Activated naive CD8-positive, alpha-beta T cell treated with anti-CD3 and anti-CD28 coated beads, Interleukin-2, amount 50 U/mL, for 16 hours (primary cell): ENCODE results near the gene LDLRAD4.

ENCODE experiments used
- DNase-seq: peaks from one replicate; pipeline ENCODE4 v3.0.0-alpha.2; 2020; ENCODE audit warnings: low read depth, low spot score

Gene LDLRAD4

GRCh38 chr18:13447621-13448334 lies 229.2 kb downstream of the LDLRAD4 start:
- no peak for DNase-seq

- no peak for DNase-seq
These were observed 229.8 kb downstream of the LDLRAD4 start for GRCh38 chr18:13448335-13448795.

- no peak for DNase-seq
These were observed 231.1 kb downstream of the LDLRAD4 start for GRCh38 chr18:13449651-13450050.

- DNase-seq: no peak
These were observed 232.0 kb downstream of the LDLRAD4 start for GRCh38 chr18:13450289-13451212.

DNA sequence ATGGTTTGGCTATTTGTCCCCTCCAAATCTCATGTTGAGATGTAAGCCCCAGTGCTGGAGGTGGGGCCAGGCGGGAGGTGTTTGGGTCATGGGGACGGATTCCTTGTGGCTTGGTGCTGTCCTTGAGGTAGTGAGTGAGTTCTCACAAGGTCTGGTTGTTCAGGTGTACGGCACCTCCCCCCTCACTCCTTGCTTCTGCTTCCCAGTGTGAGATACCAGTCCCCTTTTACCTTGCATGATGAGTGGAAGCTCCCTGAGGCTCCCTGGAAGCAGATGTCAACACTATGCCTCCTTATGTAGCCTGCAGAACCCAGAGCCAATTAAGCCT lies 232.6 kb downstream of the LDLRAD4 start:
- DNase-seq: no peak

- no peak for DNase-seq
These were observed 233.3 kb downstream of the LDLRAD4 start for GRCh38 chr18:13451661-13452387.

DNA sequence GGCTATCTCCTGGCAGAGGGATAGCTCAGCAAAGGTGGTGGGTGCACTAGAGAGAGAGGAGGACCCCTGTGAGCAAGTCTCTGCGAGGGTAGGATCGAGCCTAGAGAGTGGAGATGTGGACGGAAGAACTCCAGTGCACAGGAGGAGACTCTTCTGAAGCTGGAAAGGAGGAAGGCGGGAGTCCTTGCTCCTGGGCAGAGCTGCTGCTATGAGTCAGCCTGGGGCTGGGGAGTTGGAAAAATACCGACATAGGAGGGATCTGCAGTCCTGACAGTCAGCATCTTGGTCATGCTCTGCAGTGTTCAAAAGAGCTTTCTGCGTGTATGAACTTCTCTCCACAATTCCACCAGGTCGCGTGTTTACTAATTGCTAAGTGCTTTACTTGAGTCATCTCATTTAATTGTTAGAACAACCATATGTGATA lies 233.8 kb downstream of the LDLRAD4 start:
- DNase-seq: no peak

- no peak for DNase-seq
These were observed 234.5 kb downstream of the LDLRAD4 start for GRCh38 chr18:13452871-13453680.

DNA sequence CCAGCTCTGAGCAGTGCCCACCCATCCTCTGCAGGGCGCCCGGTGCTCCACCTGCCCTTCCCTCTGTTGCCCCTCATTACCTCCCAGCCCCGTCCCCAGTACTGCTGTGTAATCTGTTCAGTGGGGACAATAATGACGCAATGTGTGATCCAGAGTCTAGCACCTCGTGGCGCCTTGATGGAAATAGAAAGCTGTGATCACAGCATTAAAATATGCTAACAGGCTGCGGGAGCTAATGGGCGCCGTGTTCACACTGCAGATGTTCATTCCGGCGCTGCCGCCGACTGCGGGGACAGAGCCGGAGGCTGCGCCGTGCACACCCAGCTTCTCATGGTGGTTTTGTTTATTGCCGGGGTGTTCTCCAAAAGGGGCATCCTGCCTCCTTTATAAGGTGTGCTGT lies 235.2 kb downstream of the LDLRAD4 start:
- no peak for DNase-seq

GRCh38 chr18:13454363-13455150 lies 236.0 kb downstream of the LDLRAD4 start:
- no peak for DNase-seq

DNA sequence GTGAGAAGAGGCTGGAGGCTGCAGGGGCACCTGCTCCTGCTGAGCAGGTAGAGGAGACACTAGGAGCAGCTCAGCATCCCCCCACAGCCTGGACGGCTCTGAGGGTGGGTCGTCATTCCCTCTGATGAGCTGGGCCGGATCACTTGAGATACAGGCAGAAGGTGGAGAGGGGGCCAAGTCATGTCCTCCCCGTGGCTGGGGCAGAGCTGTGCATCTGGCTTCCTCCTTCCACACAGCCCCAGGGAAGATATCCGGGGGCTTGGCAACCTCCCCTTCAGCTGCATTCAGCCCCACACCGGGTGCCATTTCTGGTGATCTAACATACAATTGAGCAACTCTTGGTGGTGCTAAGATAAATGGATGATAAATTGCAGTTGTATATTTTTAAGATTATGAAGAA lies 236.9 kb downstream of the LDLRAD4 start:
- DNase-seq: no peak

DNA sequence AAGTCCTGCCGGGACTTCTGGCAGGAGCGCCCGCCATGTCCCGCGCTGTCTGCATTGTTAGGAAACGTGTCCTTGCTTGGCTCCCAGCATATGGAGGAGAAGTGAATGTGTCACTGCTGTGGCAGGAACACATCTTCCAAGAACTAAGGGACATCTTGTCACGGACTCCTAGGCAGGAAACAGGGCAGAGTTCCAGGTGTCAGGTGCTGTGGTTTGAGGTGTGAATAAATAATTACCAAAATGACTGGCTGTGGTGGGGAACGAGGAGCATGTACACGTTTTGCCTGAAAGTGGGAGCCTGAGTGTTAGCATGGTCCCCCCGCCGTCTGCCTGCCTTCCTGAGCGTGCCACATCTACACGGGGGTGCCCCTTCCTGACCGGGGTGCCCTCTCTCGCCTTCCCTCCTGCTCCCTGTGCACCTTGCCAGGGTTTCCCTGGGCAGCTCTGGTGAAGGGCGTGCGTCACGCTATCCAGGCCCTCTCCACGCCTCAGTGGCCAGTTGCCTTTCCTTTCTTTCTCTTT lies 237.5 kb downstream of the LDLRAD4 start:
- peak; percentile 17 for DNase-seq

DNA sequence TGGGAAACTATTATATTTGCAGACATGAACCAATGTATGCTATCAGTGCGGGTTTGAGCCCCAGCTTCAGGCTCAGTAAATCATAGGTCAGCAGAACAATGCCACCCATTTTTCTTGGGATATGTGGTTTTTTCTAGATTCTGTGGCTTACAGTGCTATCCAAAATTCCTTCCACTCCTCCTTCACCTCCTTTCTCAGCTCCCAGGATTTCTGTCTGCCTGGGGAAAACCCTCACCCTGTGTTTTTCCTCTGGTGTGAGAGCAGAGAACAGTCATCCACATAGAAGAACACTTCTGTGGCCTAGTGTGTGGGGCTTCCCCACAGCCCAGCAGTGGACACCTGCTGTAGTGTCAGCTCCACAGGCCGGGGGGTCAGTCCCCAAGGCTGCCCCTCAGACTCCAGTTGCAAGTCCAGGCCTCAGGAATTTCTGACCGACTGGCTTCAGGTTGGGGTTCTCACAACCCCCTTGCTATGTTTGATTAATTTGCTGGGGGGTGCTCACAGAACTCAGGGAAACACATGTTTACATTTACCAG lies 238.2 kb downstream of the LDLRAD4 start:
- DNase-seq: no peak

DNA sequence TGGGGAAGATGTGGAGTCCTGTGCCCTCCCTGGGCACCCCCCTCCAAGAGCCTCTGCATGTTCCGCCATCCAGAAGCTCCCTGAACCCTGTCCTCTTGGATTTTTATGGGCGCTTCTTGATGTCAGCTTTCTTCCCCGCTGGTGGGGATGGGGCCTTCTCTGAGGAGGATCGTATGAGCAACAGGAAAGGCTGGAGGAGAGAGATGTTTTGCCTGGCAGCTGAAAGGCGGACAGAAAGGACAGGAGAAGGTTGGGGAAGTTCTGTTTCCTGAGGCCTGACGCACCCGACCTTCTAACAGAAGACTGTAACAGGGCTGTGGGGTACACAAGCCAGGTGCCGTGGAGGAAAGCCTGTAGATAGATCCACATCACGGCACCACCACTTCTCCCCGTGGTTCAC lies 238.8 kb downstream of the LDLRAD4 start:
- no peak for DNase-seq

- DNase-seq: no peak
These were observed 242.4 kb downstream of the LDLRAD4 start for GRCh38 chr18:13460946-13461345.

DNA sequence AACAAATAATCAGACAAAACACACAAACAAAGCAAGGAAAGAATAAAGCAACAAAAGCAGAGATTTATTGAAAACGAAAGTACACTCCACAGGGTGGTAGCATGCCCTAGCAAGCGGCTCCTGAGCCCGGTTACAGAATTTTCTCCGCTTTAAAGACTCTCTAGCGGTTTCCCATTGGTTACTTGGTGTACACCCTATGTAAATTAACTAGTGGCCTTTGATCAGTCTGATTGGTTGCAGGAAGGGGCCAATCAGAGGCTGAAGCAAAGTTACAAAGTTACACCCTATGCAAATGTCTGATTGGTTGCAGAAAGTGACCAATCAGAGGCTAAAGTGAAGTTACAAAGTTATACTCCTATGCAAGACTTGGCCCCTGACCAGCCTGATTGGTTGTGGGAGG lies 242.9 kb downstream of the LDLRAD4 start:
- no peak for DNase-seq

- no peak for DNase-seq
These were observed 243.4 kb downstream of the LDLRAD4 start for GRCh38 chr18:13461936-13462335.

GRCh38 chr18:13462686-13463085 lies 244.1 kb downstream of the LDLRAD4 start:
- DNase-seq: no peak

DNA sequence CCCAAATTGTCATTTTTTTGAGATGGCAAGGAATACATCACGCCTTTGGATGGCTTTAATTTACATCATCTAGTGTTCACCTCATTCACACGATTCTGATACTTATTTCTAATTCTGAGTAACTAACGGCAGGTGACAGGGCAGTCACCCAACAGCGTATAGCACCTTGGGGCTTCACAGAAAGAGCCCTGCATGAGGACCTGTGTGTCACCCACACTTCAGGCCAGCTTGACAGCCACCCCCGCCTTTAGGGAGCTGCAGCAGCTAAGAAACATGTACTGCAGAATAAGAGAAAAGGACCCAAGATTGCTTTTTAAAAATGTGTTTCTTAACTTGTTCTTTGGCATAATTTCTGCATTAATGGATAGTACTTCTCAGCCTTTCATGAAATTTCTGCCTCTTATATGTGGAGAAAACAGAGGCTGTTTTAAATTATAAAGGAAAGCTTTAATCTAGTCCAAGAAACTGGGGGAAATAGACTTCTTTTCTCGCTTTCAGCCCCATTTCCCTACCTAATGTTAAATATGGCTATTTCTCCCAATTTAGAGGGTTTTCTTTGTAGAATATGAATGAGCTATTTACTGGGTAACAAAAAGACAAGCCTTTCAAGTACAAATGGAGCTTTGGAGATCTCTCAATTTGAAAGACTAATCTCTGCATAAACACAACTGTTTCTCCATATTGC lies 245.1 kb downstream of the LDLRAD4 start:
- DNase-seq: no peak
